Stimulated activated naive CD8-positive, alpha-beta T cell treated with anti-CD3 and anti-CD28 coated beads, Interleukin-15, Interleukin-2, amounts not matched to agents 100 U/mL and 50 U/mL, for 24 hours (primary cell): ENCODE results near the gene NOC4L.
"Not testable (repeated sequence)": the region's sequence is repeated elsewhere in the genome, so short reads cannot be mapped to it uniquely, and the experiment has no call there.

Experiments used
- ATAC-seq: fragments of 150-1000 bp; cut with Tn5 transposase; one replicate; pipeline ENCODE4 v1.10.0; 2021
- DNase-seq: peaks from one replicate; pipeline ENCODE4 v3.0.0; 2021

Gene NOC4L

GRCh38 chr12:132142679-132143335, 1.4 kb upstream of the NOC4L start:
- DNase-seq (no peak), ATAC-seq (no peak)

DNA sequence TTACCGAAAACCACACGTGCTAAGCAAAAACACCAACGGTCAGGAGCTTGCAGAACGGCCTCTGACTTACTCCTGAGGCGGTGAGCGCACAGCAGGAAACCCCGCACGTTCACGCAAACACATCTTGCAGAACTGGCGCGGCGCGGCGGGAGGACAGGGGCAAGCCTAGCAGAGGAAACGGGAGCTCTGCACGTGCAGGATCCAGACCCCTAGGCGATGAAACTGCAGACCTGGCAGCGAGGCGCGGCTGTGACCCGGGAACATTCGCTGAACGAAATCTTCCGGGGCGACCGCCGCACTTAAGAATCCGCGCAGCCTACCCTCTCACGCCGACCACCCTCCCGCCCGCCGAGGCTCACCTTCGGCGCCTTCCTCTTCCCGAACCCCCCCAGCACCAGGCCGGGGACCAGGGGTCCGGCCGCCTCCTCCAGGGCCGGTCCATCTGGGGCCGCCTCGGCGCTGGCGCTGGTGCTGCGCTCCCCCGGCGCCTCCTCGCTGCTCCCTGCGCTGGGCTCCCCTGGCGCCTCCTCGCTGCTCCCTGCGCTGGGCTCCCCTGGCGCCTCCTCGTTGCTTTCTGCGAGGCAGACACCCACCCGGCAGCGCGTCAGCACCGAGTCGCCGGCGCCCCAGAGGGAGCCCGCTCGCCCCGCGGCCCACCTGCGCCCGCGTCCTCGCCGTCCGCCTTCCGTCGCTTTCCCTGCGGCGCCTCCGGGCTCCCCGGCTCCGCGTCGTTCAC, 753 bp upstream of the NOC4L start:
- no peak for DNase-seq
- peak; percentile 26 for ATAC-seq

- peak; percentile 0 for ATAC-seq
- no peak for DNase-seq
Measured at GRCh38 chr12:132144810-132145168, 532 bp downstream of the NOC4L start.

GRCh38 chr12:132145334-132145733, 1.1 kb downstream of the NOC4L start:
- no peak for DNase-seq
- ATAC-seq = no peak

DNA sequence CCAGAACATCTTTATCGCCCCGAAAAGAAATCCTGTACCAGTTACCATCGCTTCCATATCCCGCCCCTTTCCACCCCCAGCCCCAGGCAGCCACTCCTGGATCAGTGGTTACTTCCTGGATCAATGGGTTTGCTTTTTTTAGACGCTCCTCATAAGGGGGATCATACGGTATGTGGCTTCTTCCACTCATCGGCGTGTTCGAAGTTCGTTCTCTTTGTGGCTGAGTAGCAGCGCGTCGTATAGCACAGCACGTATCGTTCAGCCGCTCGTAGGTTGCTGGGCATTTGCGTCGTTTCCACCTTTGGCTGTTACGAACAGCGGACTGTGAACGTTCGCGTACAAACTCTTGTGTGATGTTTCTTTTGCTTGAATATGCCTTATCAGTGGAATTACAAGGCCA, 1.8 kb downstream of the NOC4L start:
- ATAC-seq (no peak), DNase-seq (no peak)

- ATAC-seq (no peak), DNase-seq (no peak)
Measured at GRCh38 chr12:132146772-132147422, 2.6 kb downstream of the NOC4L start.

DNA sequence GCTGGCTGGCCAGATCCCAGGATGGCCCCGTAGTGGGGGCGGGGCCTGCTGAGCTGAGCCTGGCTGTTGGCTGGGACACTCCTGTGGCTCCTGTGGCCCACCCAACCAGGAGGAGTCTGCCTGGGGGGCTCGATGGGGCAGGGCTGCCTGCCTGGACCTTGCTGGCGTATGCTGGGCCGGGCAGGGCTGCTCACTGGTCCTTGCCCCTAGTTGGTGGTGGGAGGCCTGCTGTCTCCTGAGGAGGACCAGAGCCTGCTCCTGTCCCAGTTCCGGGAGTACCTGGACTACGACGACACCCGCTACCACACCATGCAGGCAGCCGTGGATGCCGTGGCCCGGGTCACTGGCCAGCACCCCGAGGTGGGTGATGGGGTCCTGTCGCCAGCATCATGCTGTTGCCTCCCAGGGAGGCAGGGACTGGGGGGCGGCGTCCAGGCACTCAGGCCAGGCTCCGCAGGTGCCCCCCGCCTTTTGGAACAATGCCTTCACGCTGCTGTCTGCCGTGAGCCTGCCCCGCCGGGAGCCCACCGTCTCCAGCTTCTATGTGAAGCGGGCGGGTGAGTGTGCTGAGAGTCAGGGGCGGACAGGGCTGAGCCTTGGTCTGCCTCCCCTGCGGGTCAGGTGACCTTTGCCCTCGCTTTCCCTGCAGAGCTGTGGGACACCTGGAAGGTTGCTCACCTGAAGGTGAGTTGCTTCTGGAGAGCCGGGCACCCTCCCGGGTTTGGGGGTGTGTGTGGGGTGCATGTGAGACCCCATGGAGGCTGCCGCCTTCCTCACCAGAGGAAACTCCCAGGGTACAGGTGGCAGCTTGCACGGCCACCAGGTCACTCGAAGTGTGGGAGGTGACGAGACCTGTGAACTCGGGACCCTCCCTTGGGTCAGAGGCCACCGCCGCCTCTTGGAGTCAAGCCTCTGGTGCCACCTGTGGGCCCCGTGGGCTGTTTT, 3.4 kb downstream of the NOC4L start:
- ATAC-seq = no peak
- DNase-seq = peak; percentile 2

DNA sequence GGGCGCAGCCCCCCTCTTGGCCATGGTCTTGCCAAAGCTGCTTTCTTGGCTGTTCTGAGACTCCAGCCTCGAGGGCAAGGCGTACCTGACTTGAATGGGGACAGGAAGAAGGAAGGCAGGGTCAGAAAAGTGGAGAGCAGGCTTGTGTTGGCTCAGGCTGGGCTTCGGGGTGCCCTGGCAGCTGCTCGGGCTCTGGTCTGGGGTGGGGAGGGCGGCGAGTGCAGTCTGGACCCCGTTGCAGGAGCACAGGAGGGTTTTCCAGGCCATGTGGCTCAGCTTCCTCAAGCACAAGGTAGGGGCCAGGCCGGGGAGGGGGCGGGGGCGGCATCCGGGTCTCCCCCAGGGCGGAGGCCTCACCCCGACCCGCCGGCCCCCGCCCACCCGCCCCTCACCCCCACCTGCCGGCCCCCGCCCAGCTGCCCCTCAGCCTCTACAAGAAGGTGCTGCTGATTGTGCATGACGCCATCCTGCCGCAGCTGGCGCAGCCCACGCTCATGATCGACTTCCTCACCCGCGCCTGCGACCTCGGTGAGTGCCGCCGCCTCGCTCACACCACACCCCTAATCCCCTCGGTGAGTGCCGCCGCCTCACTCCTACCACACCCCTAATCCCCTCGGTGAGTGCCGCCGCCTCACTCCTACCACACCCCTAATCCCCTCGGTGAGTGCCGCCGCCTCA, 4.2 kb downstream of the NOC4L start:
- ATAC-seq (no peak), DNase-seq (no peak)

- not testable (repeated sequence) for DNase-seq, ATAC-seq
Measured at GRCh38 chr12:132149526-132149925, 5.3 kb downstream of the NOC4L start.

DNA sequence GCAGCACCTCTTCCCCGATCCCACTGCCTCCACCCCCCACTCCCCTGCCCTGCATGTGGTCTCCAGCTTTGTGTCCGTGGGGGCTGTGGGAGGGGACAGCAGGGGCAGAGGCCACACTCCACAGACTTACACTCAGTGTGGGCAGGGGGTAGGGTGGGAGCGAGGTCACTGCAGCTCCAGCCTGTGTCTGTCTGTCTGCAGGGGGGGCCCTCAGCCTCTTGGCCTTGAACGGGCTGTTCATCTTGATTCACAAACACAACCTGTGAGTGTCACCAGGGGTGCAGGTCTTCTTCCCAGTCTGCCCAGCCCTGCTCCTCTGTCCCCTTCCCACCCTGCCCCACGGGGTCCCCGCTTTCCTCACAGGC, 6.5 kb downstream of the NOC4L start:
- peak; percentile 3 for DNase-seq
- no peak for ATAC-seq

GRCh38 chr12:132151145-132151765, 7.0 kb downstream of the NOC4L start:
- ATAC-seq (no peak), DNase-seq (no peak)

- ATAC-seq = no peak
- DNase-seq = no peak
Measured at GRCh38 chr12:132151766-132152410, 7.6 kb downstream of the NOC4L start.

GRCh38 chr12:132152411-132152821, 8.2 kb downstream of the NOC4L start:
- no peak for ATAC-seq
- DNase-seq = no peak

DNA sequence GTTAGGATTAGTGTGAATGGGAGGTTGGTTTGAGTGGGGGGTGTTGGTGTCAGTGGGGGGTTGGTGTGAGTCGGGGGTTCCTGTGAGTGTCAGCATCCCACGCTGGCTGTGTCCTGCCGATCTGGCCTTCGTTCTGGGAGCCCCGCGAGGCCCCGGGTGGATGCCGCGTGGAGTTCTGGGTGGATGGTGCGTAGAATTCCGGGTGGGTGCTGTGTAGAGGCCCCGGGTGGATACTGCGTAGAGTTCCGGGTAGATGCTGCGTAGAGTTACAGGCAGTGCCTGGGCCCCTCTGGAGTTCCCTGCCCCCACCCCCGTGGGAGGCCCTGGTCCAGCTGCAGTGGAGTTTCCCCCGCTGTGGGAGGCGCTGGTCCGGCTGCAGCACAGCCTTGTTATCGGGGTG, 8.7 kb downstream of the NOC4L start:
- ATAC-seq (no peak), DNase-seq (no peak)

- DNase-seq = peak; percentile 70
- ATAC-seq = peak; percentile 87
Measured at GRCh38 chr12:132153501-132154340, 9.5 kb downstream of the NOC4L start.

DNA sequence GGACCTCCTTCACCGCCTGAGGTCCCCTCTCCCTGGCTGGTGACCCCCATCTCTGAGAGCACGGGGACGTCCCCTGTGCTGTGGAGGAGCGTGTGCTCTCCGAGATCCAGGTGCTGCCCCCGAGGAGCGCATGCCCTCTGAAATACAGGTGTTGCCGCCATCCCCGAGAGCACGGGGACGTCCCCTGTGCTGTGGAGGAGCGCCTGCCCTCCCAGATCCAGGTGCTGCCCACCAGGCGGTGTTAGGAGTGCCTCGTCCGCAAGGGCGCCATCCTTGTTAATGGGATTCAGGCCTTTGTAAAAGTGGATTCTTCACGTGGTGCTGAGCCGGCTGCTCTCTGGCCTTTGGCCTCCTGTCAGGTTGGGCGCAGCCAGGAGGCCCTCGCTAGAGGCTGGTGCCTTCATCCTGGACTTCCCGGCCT, 10.1 kb downstream of the NOC4L start:
- no peak for ATAC-seq
- DNase-seq = no peak

- ATAC-seq = no peak
- DNase-seq = no peak
Measured at GRCh38 chr12:132154941-132155770, 10.9 kb downstream of the NOC4L start.

DNA sequence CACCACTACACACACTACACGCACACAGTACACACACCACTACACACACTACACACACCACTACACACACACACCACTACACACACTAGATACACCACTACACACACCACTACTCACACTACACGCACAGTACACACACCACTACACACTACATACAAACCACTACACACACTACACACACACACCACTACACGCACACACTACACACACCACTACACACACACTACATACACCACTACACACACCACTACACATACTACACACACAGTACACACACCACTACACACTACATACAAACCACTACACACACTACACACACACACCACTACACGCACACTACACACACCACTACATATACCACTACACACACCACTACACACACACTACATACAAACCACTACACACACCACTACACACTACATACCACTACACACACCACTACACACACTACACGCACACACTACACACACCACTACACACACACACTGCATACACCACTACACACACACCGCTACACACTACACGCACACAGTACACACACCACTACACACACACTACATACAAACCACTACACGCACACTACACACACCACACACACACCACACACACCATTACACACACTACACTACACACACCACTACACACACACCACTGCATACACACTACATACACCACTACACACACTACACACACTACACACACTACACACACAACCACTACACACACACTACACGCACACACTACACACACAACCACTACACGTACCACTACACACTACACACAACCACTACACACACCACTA, 11.7 kb downstream of the NOC4L start:
- ATAC-seq = no peak
- DNase-seq = no peak
